ENCODE data around the gene FLVCR2.

Gene FLVCR2

DNA sequence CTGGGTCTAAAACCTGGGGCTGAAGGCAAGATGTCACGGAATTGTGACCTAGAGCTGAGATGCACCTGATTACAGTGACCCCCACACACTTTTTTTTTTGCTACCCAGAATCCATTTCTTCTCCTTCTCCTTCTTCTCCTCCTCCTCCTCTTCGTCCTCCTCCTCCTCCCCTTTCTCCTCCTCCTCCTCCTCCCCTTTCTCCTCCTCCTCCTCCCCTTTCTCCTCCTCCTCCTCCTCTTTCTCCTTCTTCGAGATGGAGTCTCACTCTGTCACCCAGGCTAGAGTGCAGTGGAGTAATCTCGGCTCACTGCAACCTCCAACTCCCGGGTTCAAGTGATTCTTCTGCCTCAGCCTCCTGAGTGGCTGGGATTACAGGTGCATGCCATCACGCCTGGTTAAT is 19.4 kb upstream of the FLVCR2 start:
- no peak for DNase-seq

DNA sequence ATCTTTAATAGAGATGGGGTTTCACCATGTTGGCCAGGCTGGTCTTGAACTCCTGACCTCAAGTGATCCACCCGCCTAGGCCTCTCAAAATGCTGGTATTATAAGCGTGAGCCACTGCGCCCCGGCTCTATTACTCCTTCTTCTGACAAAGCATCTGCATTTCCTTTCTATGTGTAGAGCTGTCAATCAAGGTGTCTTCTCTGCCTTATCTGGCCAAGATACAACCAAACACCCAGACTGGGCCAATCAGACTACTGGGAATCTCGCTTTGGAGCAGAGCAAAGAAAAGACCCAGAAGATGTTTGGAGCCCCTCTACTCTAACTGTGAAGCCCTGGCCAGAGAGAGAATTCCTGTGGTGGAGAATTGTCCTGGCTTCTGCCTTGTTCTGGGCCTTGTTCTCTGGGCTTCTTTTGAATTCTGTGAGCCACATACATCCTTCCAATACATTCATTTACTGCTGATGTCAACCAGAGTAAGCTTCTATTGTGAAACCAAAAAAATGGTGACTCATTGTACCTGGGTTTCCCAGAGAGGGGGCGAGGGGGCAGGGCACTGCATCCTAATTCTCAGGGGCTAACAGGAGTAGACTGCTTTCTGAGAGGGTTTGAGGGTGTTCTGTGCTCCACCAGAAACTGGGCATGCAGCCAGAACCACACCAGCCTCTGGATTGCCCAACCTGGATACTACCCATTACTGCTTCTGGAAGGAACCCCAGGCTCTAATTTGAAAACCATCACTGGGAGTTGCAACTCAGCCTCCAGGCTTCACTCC is 18.8 kb upstream of the FLVCR2 start:
- DNase-seq = no peak

DNA sequence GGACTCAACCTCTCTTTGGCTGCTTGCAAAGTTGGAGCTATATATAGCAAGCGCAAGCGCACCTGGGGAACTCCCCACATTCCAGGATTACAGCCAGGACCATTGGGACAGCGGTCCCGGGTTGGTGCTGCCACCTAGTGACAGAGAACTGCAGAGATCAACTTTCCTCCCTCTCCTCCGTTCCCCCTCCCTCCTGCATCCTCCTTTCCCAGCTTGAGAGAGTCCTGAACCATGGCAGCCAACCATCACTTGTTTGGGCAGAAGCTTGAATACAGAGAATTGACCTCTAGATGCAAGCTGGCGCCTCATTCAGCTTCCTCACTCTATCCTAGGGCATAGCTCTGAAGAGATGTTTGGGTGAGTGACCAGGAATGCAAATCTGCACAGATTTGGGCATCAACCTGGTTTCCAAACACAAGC is 17.4 kb upstream of the FLVCR2 start:
- DNase-seq = peak; percentile 86

DNA sequence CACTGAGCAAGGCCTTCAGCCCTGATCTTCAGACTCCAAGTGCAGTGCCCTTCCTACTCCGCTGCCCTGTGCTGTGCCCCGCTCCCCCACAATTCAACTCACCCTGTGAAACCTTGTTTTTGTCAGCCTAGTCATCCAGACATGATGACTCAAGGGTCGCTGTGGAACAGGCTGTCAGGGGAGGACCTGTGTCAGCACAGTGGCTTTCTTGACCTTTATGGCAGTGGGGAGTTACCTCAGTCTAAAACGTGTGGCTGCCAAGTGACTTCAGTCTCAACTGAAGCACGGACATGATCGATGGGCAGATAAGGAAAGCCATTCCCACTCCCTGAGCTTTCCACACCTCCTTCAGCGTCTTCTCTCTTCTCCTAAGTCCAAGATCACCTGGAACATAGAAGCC is 16.3 kb upstream of the FLVCR2 start:
- no peak for DNase-seq

DNA sequence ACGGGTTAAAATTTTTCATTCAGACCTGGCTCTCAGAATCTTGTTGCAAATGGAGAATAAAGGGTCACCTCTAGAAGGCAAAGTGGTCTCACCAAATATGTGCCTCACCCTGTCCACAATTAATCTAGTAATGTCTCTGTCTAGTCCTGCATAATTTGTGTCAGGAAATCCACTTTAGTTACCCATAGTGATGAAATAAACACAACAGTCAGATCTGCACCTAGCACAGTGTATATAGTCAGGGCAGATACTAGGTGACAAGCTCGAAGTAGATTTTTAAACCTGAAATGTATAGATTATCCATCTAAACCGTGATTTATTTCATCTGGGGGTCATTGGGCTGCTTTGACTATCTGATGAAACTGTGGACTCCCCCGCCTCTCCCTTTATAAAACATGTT is 15.9 kb upstream of the FLVCR2 start:
- no peak for DNase-seq

DNA sequence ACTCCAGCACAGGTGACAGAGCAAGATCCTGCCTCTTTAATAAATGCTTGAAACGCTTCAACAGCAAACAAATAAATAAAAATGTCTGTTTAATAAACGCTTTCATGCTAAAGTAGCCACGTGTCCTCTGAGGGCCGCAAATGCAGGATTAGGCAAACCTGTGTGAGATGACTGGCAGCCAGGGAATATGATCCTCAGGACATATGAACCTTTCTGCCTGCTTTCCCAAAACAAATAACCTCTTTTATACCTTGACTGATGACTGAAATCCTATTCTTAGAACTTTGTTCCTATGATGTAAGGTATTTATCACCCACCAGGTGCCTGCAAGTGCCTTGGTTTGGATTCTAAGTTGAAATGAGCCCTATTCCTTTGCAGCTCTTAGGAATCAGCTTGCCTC is 14.5 kb upstream of the FLVCR2 start:
- DNase-seq = no peak

DNA sequence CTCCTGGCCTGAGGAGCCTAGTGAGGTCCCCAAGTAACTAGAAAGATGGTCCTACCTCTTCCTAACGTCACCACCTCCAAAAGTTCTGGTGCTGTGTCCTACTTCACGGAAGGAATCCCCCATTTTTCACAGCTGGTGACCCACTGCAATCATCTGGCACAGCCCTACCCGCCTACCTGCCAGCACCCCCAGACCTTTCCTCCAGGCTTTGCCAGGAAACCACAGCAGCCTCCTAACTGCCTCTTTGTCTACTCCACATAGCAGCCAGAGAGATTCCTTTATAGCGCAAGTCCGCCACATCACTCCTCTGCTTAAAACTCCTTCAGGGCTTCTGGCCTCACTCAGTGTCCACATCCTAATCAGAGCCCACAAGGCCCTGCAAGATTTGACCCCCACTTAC is 13.4 kb upstream of the FLVCR2 start:
- no peak for DNase-seq

DNA sequence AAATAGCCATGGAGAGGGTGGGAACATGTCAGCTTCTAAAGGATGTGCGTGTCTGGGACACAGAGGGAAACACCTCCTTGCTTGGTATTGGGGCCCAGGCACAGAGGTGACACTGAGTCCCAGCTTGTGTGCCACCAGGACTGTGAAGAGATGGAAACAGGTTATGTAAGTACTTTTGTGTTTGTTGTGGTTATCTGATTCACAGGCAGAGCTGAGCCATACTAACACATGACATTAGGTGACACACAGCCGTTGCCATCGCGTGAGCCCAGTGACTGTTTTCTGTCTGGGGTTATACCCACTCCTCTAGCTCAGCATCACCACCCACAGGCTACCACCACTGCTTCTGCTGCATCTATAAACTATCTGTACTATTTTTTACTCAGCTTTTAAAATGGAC is 12.1 kb upstream of the FLVCR2 start:
- no peak for DNase-seq

DNA sequence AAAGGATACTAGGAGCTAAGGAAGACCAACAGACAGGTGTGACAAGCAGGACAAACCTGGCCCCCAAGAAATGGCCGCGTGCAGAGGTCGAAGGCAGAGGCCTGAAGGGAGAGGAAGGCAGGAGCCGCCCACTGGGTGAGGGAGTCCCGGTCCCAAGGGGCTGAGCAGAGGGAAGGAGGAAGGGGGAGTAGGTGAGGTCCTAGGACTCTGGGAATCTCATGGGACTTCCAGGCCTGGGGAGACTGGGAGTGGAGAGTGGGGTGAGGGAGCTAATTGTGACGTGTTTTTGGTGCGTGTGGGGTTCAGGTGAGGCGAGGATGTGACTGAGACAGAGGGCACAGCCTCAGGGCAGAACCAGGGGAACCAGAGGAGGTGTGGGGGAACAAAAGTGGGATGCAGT is 11.7 kb upstream of the FLVCR2 start:
- no peak for DNase-seq

DNA sequence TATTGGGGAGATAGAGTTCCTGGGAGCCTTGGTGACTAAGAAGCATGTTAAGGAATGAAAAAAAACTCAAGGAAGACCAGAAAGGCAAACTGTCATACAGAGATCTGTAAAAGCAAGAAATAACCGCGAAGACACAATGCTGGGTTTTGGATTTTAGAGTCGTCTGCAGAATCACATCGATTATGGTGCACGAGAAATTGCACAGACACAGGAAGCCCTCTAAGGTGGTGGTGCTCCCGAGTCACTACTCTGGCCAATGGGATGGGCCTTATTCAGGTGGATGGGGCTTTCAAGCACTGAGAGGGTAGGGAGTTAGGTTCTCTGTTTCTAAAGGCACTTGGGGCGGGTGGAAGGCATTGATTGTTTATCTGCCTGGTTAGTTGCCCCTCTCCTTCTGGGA is 10.3 kb upstream of the FLVCR2 start:
- no peak for DNase-seq

DNA sequence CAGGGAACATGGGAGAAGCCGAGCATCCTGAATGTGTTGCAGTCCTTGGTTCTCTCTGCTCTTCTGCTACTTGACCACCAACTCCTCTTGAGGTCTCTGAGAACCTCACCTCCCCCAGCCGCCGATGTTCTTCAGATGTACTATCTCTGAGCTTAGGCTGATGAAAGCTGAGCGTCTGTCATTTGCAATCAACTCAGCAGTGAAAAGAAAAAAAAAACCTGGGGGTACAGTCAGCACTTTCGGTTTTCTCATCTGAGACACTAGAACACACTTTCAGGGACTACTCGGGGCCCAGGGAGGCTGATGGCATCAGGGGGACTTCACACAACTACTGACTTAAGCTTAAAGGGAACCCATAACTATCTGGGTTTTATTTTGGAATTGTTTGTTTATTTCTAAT is 9.6 kb upstream of the FLVCR2 start:
- DNase-seq = no peak

DNA sequence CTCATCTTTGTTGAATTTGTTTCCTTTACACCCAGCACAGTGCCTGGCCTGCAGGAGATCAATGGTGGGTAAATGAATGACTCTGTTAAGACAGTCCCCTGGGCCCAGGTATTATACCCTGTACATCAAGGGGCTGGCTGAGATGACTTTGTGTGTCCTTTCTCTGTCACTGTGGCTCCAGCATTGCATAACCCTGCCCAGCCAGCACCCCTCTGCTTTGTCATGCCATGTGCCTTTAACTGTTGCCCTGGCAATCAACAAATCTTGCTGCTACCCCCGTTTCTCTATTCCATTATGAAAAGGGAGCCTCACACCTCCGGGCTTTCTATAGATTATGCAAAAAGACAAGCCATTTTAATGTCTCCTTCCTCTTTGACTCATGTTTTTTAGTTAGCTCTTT is 7.6 kb upstream of the FLVCR2 start:
- DNase-seq = no peak

DNA sequence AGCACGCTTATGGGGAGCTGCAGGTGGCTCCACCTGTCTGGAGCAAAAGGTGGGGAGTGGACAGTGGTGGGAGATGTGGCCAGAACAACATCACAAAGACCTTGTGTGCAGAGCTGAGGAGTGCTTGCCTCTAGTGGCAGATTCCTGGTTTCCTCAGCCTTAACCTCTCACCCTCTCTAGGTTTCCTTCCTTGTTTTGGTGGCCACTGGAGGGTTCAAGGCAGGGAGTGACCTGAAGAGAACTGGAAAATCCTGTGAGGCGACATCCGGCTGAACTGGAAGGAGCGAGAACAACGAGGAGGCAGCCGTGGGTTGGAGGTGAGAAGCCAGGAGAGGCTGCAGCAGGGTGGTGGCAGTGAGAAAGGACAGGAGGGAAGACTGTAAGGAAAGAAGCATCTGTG is 6.3 kb upstream of the FLVCR2 start:
- no peak for DNase-seq

DNA sequence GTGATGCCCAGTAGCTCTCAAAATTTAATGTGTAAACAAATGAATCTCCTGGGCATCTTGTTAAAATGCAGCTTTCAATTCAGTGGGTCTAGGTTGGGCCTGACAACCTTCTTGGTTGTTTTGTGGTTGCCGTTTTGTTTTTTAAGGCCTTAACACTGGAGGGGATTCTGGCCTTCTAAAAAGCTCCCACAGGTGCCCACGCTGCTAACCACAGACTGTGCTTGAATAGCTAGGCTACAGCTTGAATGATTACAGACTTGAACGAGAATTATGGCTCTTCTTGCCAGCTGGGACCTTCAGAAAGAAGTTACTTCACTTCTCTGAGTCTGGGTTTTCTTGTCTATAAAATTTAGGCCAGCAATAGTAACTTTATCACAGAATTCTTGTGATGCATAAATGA is 1.3 kb upstream of the FLVCR2 start:
- no peak for DNase-seq

DNA sequence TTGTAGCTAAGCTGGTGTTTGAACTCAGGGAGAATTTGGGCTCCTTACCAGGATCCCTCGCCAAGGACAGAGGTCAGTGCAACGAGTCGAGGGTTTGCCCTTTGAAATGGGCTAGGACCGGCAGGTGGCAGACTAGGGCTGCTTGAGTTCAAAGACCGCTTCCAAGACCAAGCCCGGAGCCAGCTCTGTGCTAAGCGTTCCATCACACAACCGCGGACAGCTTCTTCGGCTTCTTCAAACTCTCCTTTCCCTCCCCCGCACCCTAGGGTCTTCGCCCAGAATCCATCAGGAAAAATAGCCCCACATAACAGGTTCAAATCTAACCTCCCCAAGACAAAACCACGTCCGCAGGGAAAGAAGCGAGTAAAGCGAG is 705 bp upstream of the FLVCR2 start:
- DNase-seq = peak; percentile 75

DNA sequence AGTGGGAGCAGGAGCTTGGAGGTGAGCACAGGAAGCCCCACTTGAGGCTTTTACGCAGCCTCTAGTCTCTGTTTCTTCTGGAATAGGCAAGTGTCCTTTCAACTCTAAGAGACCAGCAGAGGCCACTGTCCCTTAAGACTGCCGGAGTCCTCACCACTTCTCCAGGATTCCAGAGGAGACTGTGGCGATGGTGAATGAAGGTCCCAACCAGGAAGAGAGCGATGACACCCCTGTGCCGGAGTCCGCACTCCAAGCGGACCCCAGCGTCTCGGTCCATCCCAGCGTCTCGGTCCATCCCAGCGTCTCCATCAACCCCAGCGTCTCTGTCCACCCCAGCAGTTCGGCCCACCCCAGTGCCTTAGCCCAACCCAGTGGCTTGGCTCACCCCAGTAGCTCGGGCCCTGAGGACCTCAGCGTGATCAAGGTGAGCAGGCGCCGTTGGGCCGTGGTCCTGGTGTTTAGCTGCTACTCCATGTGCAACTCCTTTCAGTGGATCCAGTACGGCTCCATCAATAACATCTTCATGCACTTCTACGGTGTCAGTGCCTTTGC is 442 bp downstream of the FLVCR2 start:
- no peak for DNase-seq

DNA sequence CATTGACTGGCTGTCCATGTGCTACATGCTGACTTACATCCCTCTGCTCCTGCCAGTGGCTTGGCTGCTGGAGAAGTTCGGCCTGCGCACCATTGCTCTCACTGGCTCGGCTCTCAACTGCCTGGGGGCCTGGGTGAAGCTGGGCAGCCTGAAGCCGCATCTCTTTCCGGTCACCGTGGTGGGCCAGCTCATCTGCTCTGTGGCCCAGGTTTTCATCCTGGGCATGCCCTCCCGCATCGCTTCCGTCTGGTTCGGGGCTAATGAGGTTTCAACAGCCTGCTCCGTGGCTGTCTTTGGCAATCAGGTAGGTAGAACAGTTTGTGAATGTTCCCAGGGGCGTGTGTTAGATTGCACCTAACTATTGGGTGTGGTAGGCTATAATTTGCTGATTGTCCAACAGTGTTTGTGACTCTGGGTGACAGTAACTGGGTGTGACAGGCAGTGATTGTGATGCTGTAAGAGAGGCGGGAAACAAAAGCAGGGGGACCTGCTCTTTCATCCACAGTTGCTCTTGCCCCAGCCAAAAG is 981 bp downstream of the FLVCR2 start:
- no peak for DNase-seq

DNA sequence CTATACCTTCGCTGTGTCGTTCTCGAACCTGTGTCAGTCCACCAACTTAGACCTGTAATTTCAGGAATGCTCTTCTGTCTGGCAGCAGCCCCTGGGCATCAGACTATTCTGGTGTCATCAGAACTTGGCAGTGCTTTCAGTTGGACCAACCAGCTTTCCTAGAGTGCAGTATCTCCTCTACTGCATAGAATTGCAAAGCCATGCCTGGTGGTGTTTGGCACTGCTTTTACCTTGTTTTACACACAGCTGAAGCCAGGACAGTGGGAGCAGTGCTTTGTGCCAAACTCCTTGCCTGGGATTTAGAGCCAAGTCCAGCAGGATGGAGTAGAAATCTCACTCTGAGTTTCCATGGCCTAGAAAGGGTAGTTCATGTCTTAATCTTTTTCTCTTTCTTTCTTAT is 1.5 kb downstream of the FLVCR2 start:
- DNase-seq = no peak

DNA sequence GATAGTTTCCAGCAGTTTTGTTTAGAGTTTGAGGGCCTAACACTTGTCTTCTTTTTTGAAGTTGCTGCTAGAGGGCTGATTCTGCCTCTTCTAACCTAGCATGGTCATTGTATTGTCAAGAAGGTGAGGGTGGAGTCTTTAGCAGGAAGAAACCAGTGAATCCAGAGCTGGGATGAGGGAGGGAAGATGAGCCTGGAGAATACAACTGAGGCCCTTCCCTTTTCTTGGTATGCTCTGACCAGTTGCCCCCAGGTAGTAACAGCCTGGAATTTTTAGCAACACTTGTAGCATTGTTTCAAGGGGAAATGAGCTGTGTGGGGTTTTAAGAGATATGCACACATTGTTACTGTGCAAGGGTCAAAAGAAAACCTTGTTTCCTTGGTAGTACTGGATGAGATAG is 9.0 kb downstream of the FLVCR2 start:
- no peak for DNase-seq

DNA sequence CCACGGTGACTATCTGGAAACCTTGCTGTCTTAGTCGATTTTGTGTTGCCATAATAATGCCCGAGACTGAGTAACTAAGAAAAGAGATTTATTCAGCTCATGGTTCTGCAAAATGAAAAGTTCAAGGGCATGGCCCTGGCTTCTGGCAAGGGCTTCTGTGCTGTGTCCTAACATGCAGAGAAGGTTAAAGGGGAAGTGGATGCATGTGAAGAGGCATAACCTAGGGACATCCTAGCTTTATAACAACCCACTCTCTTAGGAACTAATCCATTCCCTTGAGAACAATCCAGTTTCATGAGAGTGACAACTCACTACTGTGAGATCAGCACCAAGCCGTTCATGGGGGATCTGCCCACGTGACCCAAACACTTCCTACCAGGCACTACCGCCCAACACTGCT is 11.5 kb downstream of the FLVCR2 start:
- no peak for DNase-seq

DNA sequence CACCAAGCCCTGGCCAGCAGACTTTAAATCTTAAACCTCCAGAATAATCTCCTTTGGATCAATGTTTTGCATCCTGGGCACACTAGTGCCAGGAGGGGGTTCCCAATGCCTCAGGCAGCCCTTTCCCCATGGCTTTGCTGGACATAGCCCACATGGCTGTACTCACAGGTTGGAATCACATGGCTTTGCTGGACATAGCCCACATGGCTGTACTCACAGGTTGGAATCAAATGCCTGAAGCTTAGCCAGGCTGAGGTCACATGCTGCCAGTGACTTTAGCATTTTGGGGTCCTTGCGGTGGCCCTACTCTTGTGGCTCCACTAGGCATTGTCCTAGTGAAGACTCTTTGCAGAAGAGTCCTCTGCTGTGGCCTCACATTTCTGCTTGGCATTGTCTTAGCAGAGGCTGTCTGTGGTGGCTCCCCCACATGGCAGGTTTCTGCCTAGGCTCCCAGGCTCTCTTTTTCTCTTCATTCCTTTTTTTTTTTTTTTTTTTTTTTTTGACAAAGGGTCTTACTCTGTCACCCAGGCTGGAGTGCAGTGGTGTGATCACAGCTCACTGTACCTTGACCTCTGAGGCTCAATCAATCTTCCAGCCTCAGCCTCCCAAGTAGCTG is 13.0 kb downstream of the FLVCR2 start:
- no peak for DNase-seq

DNA sequence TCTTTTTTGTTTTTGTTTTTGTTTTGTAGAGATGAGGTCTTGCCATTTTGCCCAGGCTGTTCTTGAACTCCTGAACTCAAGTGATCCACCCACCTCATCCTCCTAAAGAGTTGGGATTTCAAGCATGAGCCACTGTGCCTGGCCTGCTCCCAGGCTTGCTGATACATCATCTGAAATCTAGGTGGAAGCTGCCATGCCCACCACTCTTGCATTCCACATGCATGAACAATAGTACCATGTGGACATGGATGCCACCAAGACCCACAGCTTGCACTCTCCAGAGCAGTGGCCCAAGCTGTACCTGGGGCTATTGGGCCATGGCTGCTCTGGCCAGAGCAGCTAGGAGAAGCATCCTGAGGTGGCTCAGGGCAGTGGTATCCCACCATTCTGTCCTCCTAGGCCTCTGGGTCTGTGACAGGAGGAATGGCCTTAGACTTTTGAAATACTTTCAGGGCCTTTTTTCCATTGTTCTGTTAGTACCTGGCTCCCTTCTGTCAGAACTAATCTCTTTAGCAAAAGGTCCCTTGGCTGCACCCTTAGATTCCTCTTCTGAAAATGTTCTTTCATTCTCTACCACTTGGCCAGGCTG is 13.7 kb downstream of the FLVCR2 start:
- DNase-seq = no peak

DNA sequence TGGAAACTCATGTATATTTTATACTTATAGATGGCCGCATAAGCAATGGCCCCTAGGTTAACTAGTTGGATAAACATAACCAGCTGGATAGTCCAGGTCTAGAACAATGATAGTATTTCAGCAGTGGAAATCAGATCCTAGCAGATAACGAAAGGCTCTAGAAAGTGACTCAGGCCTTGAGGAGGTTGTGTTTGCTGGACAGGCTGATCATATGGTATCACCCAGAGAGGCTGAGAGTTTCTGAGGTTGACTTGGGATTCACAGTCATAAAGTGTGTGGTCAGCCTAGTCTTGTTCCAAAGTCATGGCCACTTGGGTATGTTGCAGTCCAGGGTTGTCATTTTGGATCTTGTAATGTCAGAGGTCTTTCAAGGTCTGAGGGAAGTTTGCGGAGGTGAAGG is 16.8 kb downstream of the FLVCR2 start:
- no peak for DNase-seq

DNA sequence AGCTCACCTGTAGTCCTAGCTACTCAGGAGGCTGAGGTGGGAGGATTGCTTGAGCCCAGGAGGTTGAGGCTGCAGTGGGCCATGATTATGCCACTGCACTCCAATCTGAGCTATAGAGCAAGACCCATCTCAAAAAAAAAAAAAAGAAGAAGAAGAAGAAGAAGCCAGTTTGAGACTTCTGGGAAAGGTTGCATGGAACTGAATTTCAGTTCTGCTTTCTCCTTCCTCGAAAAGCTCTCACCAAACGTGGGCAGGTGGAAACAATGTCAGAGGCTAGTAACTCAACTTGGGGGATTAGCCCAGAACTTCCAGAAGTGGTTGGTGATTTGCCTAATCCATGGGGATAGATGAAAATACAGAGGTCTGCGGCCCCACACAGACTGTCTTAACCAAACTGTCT is 18.7 kb downstream of the FLVCR2 start:
- DNase-seq = no peak
